GM23248 (cell line): Measurements from ENCODE around the gene REM2.

Experiments
- EZH2 ChIP-seq: fragments of 200-600 bp; sonication (generic); IDR thresholded peaks from 2 replicates; pipeline ENCODE4 v1.6.1; 2018; ENCODE audit warnings: antibody characterized with exemption, mild to moderate bottlenecking; ENCODE audit not compliant: insufficient read depth, poor library complexity, severe bottlenecking
- EZH2phosphoT487 ChIP-seq: fragments of 200-600 bp; sonication (generic); IDR thresholded peaks from 2 replicates; pipeline ENCODE4 v1.6.1; 2018; ENCODE audit warnings: antibody characterized with exemption, moderate library complexity, mild to moderate bottlenecking, low read depth; ENCODE audit not compliant: insufficient read depth

- TF ChIP-seq EZH2 (no peak), EZH2phosphoT487 (no peak)
Observed at GRCh38 chr14:22846811-22847307, 36.2 kb upstream of the REM2 start.
